Measurements from ENCODE around the gene MYO7B. TPM values are rescaled to one million over a fixed set of nuclear protein-coding genes. Genes with fewer than 3 reads are reported as not detected.

The MYO7B gene
- total RNA-seq, 1 donor: 0.18 TPM

GRCh38 chr2:127575941-127576432 lies 40.5 kb downstream of the MYO7B start:
- no peak overlapping the region for H3K4me3 ChIP-seq (ENCODE audit: low read depth, low read length)
- peak; percentile 49 for DNase-seq (ENCODE audit: low read depth)
- TF ChIP-seq CTCF (IDR thresholded peaks at IDR 0.05; ENCODE audit: insufficient read depth, low read length): no peak

DNA sequence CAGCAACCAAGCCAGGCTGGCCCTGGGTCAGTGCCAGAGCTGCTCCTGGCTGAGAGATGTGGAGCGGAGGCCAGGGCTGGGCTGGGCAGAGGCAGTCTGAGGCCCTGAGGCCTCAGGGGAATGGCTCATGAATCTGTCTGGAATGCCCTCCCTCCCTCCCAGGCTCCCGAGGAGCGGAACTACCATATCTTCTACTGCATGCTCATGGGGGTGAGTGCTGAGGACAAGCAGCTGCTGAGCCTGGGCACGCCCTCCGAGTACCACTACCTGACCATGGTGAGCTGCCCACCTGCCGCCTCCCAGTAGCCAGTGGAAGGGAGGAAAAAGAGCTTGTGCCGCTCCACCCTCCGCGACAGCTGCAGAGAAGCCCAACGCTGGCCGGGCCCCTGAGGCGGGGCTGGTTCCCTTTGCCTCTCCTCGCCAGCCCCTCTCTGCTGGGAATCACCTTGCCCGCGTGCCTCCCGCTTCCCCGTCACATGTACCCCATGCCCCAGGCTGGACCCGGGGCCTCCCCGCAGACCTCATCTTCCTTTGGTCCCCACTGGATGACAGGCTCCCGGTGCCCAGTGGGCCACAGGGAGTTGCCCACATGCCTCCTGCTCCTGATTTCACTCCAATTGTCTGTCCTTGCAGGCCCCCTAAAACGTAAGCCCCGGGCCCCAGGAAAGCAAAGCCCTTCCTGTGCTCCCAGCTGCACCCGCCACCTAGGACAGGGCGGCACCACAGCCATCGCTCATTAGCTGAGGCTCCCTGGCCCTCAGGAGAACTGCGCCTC lies 41.1 kb downstream of the MYO7B start:
- no peak for TF ChIP-seq CTCF (IDR thresholded peaks at IDR 0.05; ENCODE audit: insufficient read depth, low read length)
- H3K4me3 ChIP-seq (ENCODE audit: low read depth, low read length): no peak overlapping the region
- peak; percentile 85 for DNase-seq (ENCODE audit: low read depth)

DNA sequence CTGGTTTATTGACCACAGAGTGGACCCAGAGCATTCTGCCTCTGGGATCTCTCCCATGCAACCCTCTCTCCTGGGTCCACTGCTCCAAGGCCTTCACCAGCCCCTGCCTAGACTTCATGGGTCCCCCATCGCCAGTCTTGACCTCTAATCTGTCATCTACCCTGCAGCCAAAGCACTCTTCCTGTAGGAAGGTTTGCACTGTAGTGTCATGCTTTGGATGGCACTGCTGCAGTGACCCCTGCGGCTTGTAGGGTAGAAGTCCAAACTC lies 41.7 kb downstream of the MYO7B start:
- no peak overlapping the region for H3K4me3 ChIP-seq (ENCODE audit: low read depth, low read length)
- no peak for TF ChIP-seq CTCF (IDR thresholded peaks at IDR 0.05; ENCODE audit: insufficient read depth, low read length)
- no peak for DNase-seq (ENCODE audit: low read depth)

DNA sequence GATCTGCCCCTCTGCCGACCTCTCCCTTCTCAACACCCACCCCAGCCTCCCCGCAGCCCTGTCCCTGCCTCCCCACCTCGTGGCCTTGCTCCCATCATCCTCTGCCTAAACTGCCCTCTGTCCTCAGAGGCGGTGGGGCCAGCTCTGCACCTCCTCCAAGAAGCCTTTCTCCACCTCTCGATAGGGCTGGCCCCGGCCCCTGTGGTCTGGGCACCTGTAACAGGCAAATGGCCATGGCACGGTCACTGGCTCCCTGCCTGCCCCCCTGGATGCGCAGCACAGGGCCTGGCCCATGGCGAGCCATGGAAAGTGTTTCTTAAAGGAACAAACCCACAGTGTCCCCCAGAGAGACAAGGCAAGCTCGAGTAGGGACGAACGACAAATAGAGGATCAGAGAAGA lies 42.0 kb downstream of the MYO7B start:
- TF ChIP-seq CTCF (IDR thresholded peaks at IDR 0.05; ENCODE audit: insufficient read depth, low read length): no peak
- no peak overlapping the region for H3K4me3 ChIP-seq (ENCODE audit: low read depth, low read length)
- DNase-seq (ENCODE audit: low read depth): no peak

DNA sequence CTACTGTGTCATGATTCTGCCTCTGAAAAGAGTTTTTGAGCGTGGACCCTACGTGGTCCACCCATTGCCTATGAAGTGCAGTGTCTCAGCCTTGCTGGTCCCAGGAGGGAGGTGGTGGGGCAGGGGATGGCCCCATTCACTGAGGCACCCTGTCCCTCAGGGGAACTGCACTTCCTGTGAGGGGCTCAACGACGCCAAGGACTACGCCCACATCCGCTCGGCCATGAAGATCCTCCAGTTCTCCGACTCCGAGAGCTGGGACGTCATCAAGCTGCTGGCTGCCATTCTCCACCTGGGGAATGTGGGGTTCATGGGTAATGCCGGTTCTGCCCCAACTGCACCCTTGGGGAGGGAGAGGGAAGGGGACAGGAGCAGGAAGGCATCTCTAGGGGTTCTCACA lies 42.5 kb downstream of the MYO7B start:
- H3K4me3 ChIP-seq (ENCODE audit: low read depth, low read length): no peak overlapping the region
- no peak for DNase-seq (ENCODE audit: low read depth)
- TF ChIP-seq CTCF (IDR thresholded peaks at IDR 0.05; ENCODE audit: insufficient read depth, low read length): no peak

DNA sequence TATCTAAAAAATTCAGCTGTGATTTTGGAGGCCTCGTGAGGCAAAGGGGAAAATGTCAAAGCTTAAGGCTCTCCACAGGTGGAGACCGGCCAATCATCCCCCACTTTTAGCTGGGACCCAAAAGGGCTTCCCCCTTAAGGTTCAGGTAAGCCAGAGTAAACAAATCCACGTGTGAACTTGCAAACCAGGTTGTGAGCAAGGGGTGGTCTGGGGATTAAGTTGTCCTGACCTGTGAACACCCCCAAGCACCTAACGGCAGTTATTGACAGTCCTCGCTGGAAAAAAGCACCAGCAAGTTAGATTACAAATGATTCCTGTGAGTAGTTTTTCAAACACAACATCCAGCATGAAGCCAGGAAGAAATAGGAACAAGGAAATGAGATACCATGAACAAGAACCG lies 42.9 kb downstream of the MYO7B start:
- no peak for TF ChIP-seq CTCF (IDR thresholded peaks at IDR 0.05; ENCODE audit: insufficient read depth, low read length)
- DNase-seq (ENCODE audit: low read depth): no peak

DNA sequence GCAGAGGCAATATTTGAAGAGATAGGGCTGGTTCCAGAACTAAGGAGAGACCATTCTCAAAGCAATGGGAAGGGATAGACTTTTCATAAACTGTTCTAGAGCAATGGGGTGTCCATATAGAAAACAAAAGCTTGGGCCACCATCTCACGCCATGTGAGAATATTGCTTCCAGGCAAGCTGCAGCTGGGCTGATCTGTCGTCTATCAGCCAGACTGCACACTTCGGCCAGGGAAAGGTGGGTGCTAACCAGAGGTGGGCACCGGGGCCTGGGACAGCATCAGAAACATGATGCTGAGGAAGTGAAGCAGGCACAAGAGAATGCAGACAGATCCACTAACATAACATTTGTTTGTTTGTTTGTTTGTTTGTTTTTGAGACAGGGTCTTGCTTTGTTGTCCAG lies 43.7 kb downstream of the MYO7B start:
- no peak for DNase-seq (ENCODE audit: low read depth)
- TF ChIP-seq CTCF (IDR thresholded peaks at IDR 0.05; ENCODE audit: insufficient read depth, low read length): no peak
- no peak overlapping the region for H3K4me3 ChIP-seq (ENCODE audit: low read depth, low read length)

More for the DNA sequence above, 42.9 kb downstream of the MYO7B start:
- no peak overlapping the region for H3K4me3 ChIP-seq (ENCODE audit: low read depth, low read length)
